ENCODE results near the gene IL22RA1. TPM values are rescaled to one million over a fixed set of nuclear protein-coding genes. Genes with fewer than 3 reads are reported as not detected.

IL22RA1 gene
- total RNA-seq, 1 experiment from 2014 or later: 0.13 TPM

GRCh38 chr1:24165500-24165899, 22.6 kb upstream of the IL22RA1 start:
- H3K14ac ChIP-seq (ENCODE audit: insufficient read depth, low read length): no peak overlapping the region
- TF ChIP-seq CTCF (conservative IDR thresholded peaks at IDR 0.05): no peak
- no peak overlapping the region for H4K5ac ChIP-seq (ENCODE audit: insufficient read length, low read depth, low read length)
- no peaks in the 10 kb centered on the region for H3K27me3 Mint-ChIP-seq (ENCODE audit: low read depth)
- H4K20me1 ChIP-seq (ENCODE audit: control insufficient read depth, insufficient read depth, insufficient read length): no peaks in the 10 kb centered on the region
- peaks cover 8 to 62% (median 34%) of the 10 kb centered on the region in 3 experiments for H3K36me3 Mint-ChIP-seq (ENCODE audit: insufficient read depth in 1 of 3, low read depth in 3 of 3)
- no peak overlapping the region for H2BK5ac ChIP-seq (ENCODE audit: insufficient read length, low read length)
- no peaks in the 10 kb centered on the region for H3K9me3 Mint-ChIP-seq
- H4K8ac ChIP-seq (replicated peaks; ENCODE audit: insufficient read length, low read depth, low read length): no peak overlapping the region
- H3K23me2 ChIP-seq (ENCODE audit: insufficient read length, low read depth, low read length, poor library complexity, severe bottlenecking): no peaks in the 10 kb centered on the region
- H3K56ac ChIP-seq (ENCODE audit: insufficient read length, low read depth, low read length): no peak overlapping the region
- H2BK12ac ChIP-seq (ENCODE audit: insufficient read length, low read depth, low read length): no peak overlapping the region
- DNase-seq: no peak
- H2BK20ac ChIP-seq (ENCODE audit: low read depth, low read length, poor library complexity, severe bottlenecking): no peak overlapping the region
- no peak overlapping the region for H3K4me2 ChIP-seq (ENCODE audit: insufficient read depth, insufficient read length, low read length)
- no peak overlapping the region for H3T11ph ChIP-seq (ENCODE audit: low read length)
- no peak overlapping the region for H3K4ac ChIP-seq (ENCODE audit: low read depth, low read length)
- H3K4me1 ChIP-seq (ENCODE audit: insufficient read depth, low read length): no peaks in the 10 kb centered on the region
- H3K27ac ChIP-seq (ENCODE audit: insufficient read length, low read depth, low read length): no peak overlapping the region
- no peak overlapping the region for H2BK120ac ChIP-seq (ENCODE audit: low read depth, low read length, poor library complexity, severe bottlenecking)
- H3K79me2 ChIP-seq (ENCODE audit: insufficient read depth, low read length): no peaks in the 10 kb centered on the region
- no CpG with 5 or more reads among the region's 2 CpGs for WGBS (ENCODE audit: extremely low coverage, insufficient read length, low lambda C conversion rate)
- H2AFZ ChIP-seq (ENCODE audit: low read length): no peak overlapping the region
- no peak overlapping the region for H3K23ac ChIP-seq (ENCODE audit: insufficient read length, low read depth, low read length)
- H3K4me3 Mint-ChIP-seq: no peak overlapping the region
- H4K91ac ChIP-seq (ENCODE audit: insufficient read length, low read depth, low read length): no peak overlapping the region
- no peaks in the 10 kb centered on the region for H3K9me3 ChIP-seq (ENCODE audit: control insufficient read depth, low read depth, low read length)
- H3K79me1 ChIP-seq (ENCODE audit: insufficient read depth, low read depth, low read length, poor library complexity, severe bottlenecking): no peaks in the 10 kb centered on the region
- no peak overlapping the region for H3K18ac ChIP-seq (ENCODE audit: insufficient read length, low read depth, low read length)
- H3K9ac ChIP-seq (ENCODE audit: extremely low read depth, insufficient read length, low read length): no peak overlapping the region
- H2AK5ac ChIP-seq (ENCODE audit: insufficient read length, low read length): no peak overlapping the region
- H3K27me3 ChIP-seq (ENCODE audit: insufficient read depth, low read length): no peaks in the 10 kb centered on the region
- no peak overlapping the region for H3K27ac Mint-ChIP-seq
- H2BK15ac ChIP-seq (ENCODE audit: low read depth, low read length): no peak overlapping the region
- H3K4me1 Mint-ChIP-seq: peaks cover 0 to 3% of the 10 kb centered on the region in 2 experiments; a peak in 2 of 4 replicates

Data from H9 (cell line).